AG04450 (cell line): ENCODE results near the gene PRPS1. TPM values are rescaled to one million over a fixed set of nuclear protein-coding genes. Genes with fewer than 3 reads are reported as not detected.

Source experiments
- CTCF ChIA-PET: fragments of 300-600, 350-600 bp; formaldehyde crosslinking; extraction: SDS; loops from one replicate; lab custom pipeline; 2022; ENCODE audit warnings: antibody characterized with exemption, inconsistent platforms; lab: Charles Lee
- POLR2A ChIA-PET: fragments of 350-600 bp; formaldehyde crosslinking; extraction: SDS; loops from one replicate; lab custom pipeline; 2021; ENCODE audit warnings: antibody characterized with exemption, inconsistent platforms; lab: Yijun Ruan, JAX
- DNase-seq: peaks from one replicate; pipeline ENCODE4 v3.0.0-alpha.2; 2011; ENCODE audit warnings: low read depth, low spot score
- H3K27ac ChIP-seq: one replicate; pipeline ENCODE4 v1.5.1; 2012; ENCODE audit warnings: low read depth, low read length, control low read depth
- H3K27me3 ChIP-seq: one replicate; pipeline ENCODE4 v1.6.0; 2012; ENCODE audit warnings: low read length; ENCODE audit not compliant: control insufficient read depth, insufficient read depth
- H3K4me3 ChIP-seq: 2 replicates; pipeline ENCODE4 v1.5.1; 2011; ENCODE audit warnings: mild to moderate bottlenecking, low read depth, low read length, control low read depth
- H3K9me3 ChIP-seq: 2 replicates; pipeline ENCODE4 v1.5.1; 2012; ENCODE audit warnings: low read length; ENCODE audit not compliant: control insufficient read depth, insufficient read depth
- polyA plus RNA-seq: library from polyadenylated mRNA; depleted of rRNA; stranded (reverse); fragments of >200 nt; gene quantifications from 2 replicates; pipeline ENCODE4 v1.2.3, GENCODE V29; 2011
- TF ChIP-seq, protein P1 (sequence below): IDR thresholded peaks from 2 replicates; pipeline ENCODE4 v1.5.1; 2011; ENCODE audit warnings: low read depth, low read length, control low read depth, inconsistent platforms

Gene PRPS1
- polyA plus RNA-seq, 1 experiment = 67.9 TPM

DNA sequence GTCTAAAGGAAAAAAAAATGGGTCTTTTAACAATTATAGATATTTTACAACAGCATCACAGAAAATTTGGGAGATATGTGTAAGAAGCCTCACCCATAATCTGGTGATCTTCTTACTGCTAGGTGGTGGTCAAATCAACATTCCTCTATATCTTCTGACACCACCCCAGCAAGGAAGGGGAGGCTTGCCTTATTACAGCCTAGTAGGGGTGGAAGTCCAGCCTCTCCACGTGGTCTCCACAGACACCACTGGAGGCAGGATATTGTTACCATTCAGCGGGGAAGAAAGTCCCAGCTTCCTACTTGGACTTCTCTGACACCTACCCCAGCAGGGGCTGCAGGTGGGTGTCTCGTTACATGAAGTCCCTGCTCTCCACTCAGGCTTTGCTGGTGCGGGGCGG, 28.7 kb downstream of the PRPS1 start:
- CTCF ChIA-PET = interaction anchor here (1.0 to 9.6 kb wide), 6 partner anchors 16 to 120 kb away, joined by 3 to 114 read pairs (median 18); partner anchors contain the start of genes NCBP2L and PRPS1
- Histone ChIP-seq H3K27ac (no peak overlapping the region), H3K4me3 (no peak overlapping the region), H3K27me3 (no peaks in the 10 kb centered on the region), H3K9me3 (no peaks in the 10 kb centered on the region)
- DNase-seq = no peak
- POLR2A ChIA-PET = no interaction called here
- TF ChIP-seq, protein P1, sequence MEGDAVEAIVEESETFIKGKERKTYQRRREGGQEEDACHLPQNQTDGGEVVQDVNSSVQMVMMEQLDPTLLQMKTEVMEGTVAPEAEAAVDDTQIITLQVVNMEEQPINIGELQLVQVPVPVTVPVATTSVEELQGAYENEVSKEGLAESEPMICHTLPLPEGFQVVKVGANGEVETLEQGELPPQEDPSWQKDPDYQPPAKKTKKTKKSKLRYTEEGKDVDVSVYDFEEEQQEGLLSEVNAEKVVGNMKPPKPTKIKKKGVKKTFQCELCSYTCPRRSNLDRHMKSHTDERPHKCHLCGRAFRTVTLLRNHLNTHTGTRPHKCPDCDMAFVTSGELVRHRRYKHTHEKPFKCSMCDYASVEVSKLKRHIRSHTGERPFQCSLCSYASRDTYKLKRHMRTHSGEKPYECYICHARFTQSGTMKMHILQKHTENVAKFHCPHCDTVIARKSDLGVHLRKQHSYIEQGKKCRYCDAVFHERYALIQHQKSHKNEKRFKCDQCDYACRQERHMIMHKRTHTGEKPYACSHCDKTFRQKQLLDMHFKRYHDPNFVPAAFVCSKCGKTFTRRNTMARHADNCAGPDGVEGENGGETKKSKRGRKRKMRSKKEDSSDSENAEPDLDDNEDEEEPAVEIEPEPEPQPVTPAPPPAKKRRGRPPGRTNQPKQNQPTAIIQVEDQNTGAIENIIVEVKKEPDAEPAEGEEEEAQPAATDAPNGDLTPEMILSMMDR = no peak

DNA sequence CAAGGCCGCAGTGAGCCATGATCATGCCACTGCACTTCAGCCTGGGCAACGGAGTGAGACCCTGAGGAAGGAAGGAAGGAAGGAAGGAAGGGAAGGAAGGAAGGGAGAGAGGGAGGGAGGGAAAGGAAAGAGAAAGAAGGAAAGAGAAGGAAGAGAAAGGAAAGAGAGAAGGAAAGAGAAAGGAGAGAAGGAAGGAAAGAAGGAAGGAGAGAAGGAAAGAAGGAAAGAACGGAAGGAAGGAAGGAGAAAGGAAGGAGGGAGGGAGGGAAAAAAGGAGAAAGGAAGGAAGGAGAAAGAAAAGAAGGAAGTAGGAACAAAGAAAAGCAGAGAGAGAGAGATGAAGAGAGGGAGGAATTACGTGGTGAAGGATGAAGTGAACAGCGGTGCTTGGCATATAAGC, 30.4 kb downstream of the PRPS1 start:
- POLR2A ChIA-PET = interaction anchor here (1.0 kb wide), 1 partner anchor 119 kb away, joined by 7 read pairs; the partner anchor contains the start of gene NCBP2L
- TF ChIP-seq, protein P1 = no peak
- Histone ChIP-seq H3K27ac (no peak overlapping the region), H3K9me3 (no peaks in the 10 kb centered on the region), H3K27me3 (no peaks in the 10 kb centered on the region), H3K4me3 (no peak overlapping the region)
- CTCF ChIA-PET = interaction anchor here (1.2 to 9.6 kb wide), 9 partner anchors 11 to 120 kb away, joined by 3 to 114 read pairs (median 7); partner anchors contain the start of genes NCBP2L, PRPS1 and TSC22D3
- no peak for DNase-seq

DNA sequence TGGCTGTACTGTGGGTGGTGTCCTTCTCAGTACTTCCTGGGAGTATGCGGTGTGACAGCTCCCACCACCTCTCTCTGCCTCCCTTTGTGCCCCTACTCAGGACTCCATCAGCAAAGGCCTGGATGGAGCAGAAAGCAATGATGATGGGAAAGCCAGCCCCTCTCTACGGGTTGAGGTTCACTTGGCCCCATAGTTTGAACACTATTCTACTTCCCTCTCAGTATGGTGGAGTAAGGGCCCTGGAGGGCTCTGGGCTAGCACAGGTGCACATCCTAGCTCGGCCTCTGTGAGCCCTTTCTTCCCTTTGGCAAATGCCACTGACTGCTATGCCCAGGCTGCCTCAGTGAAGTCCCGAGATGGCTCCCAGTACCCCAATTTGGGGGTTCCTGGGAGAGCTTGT, 31.0 kb downstream of the PRPS1 start:
- CTCF ChIA-PET = interaction anchor here (0.6 to 9.6 kb wide), 21 partner anchors 8 to 631 kb away, joined by 3 to 114 read pairs (median 4); partner anchors contain the start of genes MID2, NCBP2L and TSC22D3
- TF ChIP-seq, protein P1 = no peak
- H3K27me3 ChIP-seq = no peaks in the 10 kb centered on the region
- no peak overlapping the region for H3K27ac ChIP-seq
- no peak for DNase-seq
- no peak overlapping the region for H3K4me3 ChIP-seq
- H3K9me3 ChIP-seq = no peaks in the 10 kb centered on the region
- POLR2A ChIA-PET = no interaction called here

DNA sequence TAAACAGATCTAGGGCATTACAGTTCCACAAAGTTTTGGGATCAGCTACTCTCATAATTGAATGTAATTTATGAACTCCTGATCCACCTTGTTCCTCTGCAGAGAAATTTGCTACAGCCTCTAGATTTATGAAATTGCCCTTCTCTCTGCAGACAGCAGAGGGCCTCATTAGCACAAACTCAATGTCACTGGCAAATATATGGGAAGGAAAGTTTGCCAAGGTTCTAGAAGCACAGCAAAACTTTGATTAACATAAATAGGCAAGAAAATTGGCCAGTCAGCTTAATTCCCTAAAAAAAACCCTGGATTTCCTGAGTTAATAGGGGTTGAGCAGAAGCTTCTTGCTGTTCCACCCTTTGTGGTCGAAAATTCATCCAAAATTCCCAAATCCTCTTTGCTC, 31.5 kb downstream of the PRPS1 start:
- POLR2A ChIA-PET = no interaction called here
- TF ChIP-seq, protein P1 = peak; percentile 73
- Histone ChIP-seq H3K9me3 (no peaks in the 10 kb centered on the region), H3K27ac (no peak overlapping the region), H3K27me3 (no peaks in the 10 kb centered on the region), H3K4me3 (no peak overlapping the region)
- no peak for DNase-seq
- CTCF ChIA-PET = interaction anchor here (0.6 to 9.6 kb wide), 21 partner anchors 9 to 631 kb away, joined by 3 to 114 read pairs (median 4); partner anchors contain the start of genes MID2, NCBP2L and TSC22D3

DNA sequence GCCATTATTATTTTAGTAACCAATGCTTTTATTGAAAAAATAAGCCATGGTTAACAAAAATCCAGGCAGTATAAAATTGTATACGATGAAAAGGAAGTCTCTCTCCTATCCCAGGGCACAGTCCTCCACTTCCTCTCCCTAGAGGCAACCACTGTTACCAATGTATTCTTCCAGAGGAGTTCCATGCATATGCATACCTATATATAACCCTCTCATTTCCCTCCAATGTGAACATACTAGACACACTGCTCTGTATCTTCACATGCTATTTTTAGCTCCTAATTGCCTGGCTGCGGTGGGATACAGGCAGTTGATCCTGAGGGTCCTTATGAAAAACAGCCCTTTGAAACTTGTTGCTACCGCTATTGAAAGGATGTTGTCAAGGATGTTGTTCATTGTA, 33.8 kb downstream of the PRPS1 start:
- no peak for DNase-seq
- TF ChIP-seq, protein P1 = no peak
- no peak overlapping the region for H3K4me3 ChIP-seq
- H3K27me3 ChIP-seq = no peaks in the 10 kb centered on the region
- ChIA-PET CTCF (interaction anchor here (1.0 to 9.6 kb wide), 4 partner anchors 10 to 115 kb away, joined by 3 to 114 read pairs (median 34); partner anchors contain the start of genes NCBP2L and TSC22D3), POLR2A (no interaction called here)
- no peaks in the 10 kb centered on the region for H3K9me3 ChIP-seq
- no peak overlapping the region for H3K27ac ChIP-seq
